ENCODE data around the gene NFX1. TPM values are rescaled to one million over a fixed set of nuclear protein-coding genes. Genes with fewer than 3 reads are reported as not detected.

The NFX1 gene
- total RNA-seq, 1 donor from 2014 or later: 34.1 TPM

DNA sequence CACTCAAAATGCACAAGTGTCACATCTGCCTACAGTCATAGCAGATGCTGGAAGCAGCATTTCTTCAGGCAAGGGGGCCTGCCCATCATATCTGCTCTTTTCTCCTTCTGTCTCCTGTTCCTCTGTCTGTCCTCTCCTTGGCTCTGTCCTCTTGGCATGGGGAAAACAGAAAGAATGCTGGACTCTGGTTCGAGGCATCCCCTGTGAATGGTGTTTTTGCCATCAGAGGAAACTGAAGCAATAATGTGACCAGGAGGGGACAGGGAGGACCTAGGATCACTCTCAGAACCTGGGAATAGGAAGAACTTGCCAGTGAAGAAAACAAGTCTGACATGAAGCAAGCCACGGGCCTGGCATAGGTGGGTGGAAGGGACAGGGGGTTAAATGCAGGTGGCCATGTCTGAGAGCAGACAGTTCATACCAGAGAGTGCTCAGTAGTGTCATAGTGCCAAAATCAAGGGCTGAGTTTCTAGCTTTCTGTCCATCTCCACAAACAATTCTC lies 76.7 kb downstream of the NFX1 start:
- Histone ChIP-seq H3K27me3 (no peaks in the 10 kb centered on the region), H3K4me1 (no peaks in the 10 kb centered on the region), H3K36me3 (peaks cover 0 to 65% of the 10 kb centered on the region in 2 donors), H3K9me3 (no peaks in the 10 kb centered on the region), H3K27ac (no peak overlapping the region), H3K4me3 (no peak overlapping the region)
- intact Hi-C loops (cut with DNase I): no loop called here
- TF ChIP-seq, protein P1, sequence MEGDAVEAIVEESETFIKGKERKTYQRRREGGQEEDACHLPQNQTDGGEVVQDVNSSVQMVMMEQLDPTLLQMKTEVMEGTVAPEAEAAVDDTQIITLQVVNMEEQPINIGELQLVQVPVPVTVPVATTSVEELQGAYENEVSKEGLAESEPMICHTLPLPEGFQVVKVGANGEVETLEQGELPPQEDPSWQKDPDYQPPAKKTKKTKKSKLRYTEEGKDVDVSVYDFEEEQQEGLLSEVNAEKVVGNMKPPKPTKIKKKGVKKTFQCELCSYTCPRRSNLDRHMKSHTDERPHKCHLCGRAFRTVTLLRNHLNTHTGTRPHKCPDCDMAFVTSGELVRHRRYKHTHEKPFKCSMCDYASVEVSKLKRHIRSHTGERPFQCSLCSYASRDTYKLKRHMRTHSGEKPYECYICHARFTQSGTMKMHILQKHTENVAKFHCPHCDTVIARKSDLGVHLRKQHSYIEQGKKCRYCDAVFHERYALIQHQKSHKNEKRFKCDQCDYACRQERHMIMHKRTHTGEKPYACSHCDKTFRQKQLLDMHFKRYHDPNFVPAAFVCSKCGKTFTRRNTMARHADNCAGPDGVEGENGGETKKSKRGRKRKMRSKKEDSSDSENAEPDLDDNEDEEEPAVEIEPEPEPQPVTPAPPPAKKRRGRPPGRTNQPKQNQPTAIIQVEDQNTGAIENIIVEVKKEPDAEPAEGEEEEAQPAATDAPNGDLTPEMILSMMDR (IDR thresholded peaks at IDR 0.05): no peak
- no peak for TF ChIP-seq POLR2AphosphoS5 (IDR thresholded peaks at IDR 0.05; ENCODE audit: insufficient read depth in 1 of 2, low read depth in 1 of 2)
- DNase-seq (ENCODE audit: extremely low spot score in 2 of 2): peak in 1 of 2 donors; percentile 54

DNA sequence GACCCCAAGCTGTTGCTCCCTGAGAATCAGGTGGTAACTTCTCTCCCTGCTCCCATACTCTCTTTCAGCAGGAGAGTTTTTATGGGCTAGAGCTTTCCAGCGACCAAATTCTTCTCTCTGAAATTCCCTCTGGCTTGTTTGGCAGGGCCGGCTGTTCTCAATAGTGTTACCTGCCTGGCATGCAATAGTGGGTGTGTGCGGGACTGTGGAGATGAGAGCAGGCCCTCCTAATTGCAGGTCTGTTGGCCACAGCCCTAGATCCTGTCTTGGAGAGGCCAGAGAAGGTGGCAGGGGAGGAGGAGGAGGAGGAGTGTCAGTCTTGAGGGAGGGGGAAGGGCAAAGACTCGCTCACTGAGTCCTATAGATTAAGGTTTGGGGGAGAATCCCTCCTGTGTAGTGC lies 82.6 kb downstream of the NFX1 start:
- TF ChIP-seq POLR2A (IDR thresholded peaks at IDR 0.05) (no peak), POLR2AphosphoS5 (IDR thresholded peaks at IDR 0.05; ENCODE audit: insufficient read depth in 1 of 2, low read depth in 1 of 2) (no peak)
- TF ChIP-seq, protein P1 (IDR thresholded peaks at IDR 0.05): no peak
- Histone ChIP-seq H3K36me3 (peaks cover 0 to 25% of the 10 kb centered on the region in 2 donors), H3K9me3 (no peaks in the 10 kb centered on the region), H3K4me1 (peaks cover 19% of the 10 kb centered on the region), H3K27ac (no peak overlapping the region), H3K27me3 (no peaks in the 10 kb centered on the region), H3K4me3 (no peak overlapping the region)
- intact Hi-C loops (cut with DNase I): no loop called here
- DNase-seq (ENCODE audit: extremely low spot score in 2 of 2): no peak

DNA sequence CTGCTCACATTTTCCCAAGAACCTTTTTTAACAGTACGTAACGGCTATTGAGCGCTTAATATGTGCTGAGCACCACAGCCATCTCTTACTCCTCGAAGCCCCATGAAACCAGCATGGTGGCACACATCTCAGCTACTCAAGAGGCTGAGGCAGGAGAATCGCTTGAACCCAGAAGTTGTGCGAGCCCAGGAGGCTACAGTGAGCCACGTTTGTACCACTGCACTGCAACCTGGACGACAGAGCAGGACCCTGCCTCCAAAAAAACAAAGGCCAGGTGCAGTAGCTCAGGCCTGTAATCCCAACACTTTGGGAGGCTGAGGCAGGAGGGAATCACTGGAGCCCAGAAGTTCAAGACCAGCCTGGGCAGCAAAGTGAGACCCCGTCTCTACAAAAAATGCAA lies 83.9 kb downstream of the NFX1 start:
- Histone ChIP-seq H3K27ac (no peak overlapping the region), H3K4me3 (no peak overlapping the region), H3K4me1 (peaks cover 19% of the 10 kb centered on the region), H3K9me3 (no peaks in the 10 kb centered on the region), H3K36me3 (peaks cover 0 to 19% of the 10 kb centered on the region in 2 donors), H3K27me3 (no peaks in the 10 kb centered on the region)
- DNase-seq (ENCODE audit: extremely low spot score in 2 of 2): no peak
- intact Hi-C loops (cut with DNase I): no loop called here
- TF ChIP-seq POLR2AphosphoS5 (IDR thresholded peaks at IDR 0.05; ENCODE audit: insufficient read depth in 1 of 2, low read depth in 1 of 2) (no peak), POLR2A (IDR thresholded peaks at IDR 0.05) (no peak)
- TF ChIP-seq, protein P1 (IDR thresholded peaks at IDR 0.05): no peak

DNA sequence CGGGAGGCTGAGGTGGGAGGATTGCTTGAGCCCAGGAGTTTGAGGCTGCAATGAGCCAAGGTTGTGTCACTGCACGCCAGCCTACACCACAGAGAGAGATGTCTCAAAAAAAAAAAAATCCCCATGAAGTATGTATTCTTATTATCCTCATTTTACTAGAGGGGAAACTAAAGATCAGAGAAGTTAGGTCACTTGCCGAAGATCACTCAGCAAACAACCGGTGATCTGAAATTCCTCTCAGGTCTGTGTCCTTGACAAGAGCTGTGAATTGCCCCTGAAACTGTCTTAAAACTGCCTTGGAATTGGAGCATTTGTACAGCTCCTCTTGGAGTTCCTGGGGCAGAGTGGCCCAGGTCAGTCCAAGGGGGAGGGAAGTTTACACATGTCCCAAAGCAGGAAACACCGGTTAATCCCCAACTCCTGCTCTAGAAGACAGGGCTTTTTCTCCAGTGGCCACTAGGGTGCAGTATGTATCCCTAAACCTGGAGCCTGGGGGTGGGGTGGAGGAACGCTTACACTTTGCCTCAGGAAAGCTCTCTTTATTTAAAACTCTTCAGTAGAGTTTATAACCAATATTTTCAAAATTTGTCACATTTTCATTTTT lies 84.4 kb downstream of the NFX1 start:
- no peaks in the 10 kb centered on the region for H3K9me3 ChIP-seq
- no peak for DNase-seq (ENCODE audit: extremely low spot score in 2 of 2)
- TF ChIP-seq POLR2AphosphoS5 (IDR thresholded peaks at IDR 0.05; ENCODE audit: insufficient read depth in 1 of 2, low read depth in 1 of 2) (peak in 1 of 2 donors; percentile 83), POLR2A (IDR thresholded peaks at IDR 0.05) (no peak)
- TF ChIP-seq, protein P1 (IDR thresholded peaks at IDR 0.05): peak; percentile 64 to 83 (median 76)
- peaks cover 19% of the 10 kb centered on the region for H3K4me1 ChIP-seq
- no peak overlapping the region for H3K4me3 ChIP-seq
- H3K27ac ChIP-seq: peak overlapping the region; percentile 49
- intact Hi-C loops (cut with DNase I): loop anchor here (5.0 kb wide), 2 partner anchors 43 to 93 kb away; no protein-coding TSS in a partner anchor
- peaks cover 0 to 18% of the 10 kb centered on the region in 2 donors for H3K36me3 ChIP-seq
- H3K27me3 ChIP-seq: no peaks in the 10 kb centered on the region

DNA sequence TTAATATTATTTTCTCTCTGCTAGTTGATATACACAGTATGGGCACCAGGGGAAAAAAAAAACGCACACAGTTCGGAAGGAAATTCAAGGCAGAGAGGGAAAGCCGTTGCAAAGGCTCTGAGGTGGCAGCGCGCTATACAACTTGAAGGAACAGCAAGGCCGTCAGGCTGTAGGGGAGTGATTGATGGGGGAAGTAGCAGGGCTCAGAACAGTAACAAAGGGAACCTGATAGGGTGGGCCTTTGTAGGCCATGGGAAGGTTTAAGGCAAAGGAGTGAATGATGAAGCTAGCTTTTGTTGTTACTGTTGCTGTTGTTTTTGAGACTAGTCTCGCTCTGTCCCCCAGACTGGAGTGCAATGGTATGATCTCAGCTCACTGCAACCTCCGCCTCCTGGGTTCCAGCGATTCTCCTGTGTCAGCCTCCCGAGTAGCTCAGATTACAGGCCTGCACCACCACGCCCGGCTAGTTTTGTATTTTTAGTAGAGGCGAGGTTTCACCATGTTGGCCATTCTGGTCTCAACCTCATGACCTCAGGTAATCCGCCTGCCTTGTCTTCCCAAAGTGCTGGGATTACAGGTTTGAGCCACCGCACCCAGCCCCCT lies 85.0 kb downstream of the NFX1 start:
- intact Hi-C loops (cut with DNase I): loop anchor here (5.0 kb wide), 2 partner anchors 42 to 92 kb away; no protein-coding TSS in a partner anchor
- Histone ChIP-seq H3K27me3 (no peaks in the 10 kb centered on the region), H3K27ac (peak overlapping the region; percentile 49), H3K4me3 (no peak overlapping the region), H3K4me1 (peaks cover 19% of the 10 kb centered on the region), H3K9me3 (no peaks in the 10 kb centered on the region), H3K36me3 (peaks cover 0 to 12% of the 10 kb centered on the region in 2 donors)
- no peak for TF ChIP-seq POLR2A (IDR thresholded peaks at IDR 0.05)
- TF ChIP-seq POLR2AphosphoS5 (IDR thresholded peaks at IDR 0.05; ENCODE audit: insufficient read depth in 1 of 2, low read depth in 1 of 2): no peak
- TF ChIP-seq, protein P1 (IDR thresholded peaks at IDR 0.05): no peak
- no peak for DNase-seq (ENCODE audit: extremely low spot score in 2 of 2)

All from vagina (tissue), 2 donors.